ENCODE data around the gene DYNLRB2.
A peak's percentile ranks its signal among the peaks of the same experiment; 100 is the strongest.

The DYNLRB2 gene

GRCh38 chr16:80540516-80541305, at the start of gene DYNLRB2:
Gene DYNLRB2, plus strand, starts transcription at chr16:80540993. Its CDS starts 84 bp downstream, at chr16:80541077.
- DNase-seq (ENCODE audit: low spot score) = peak; percentile 78

GRCh38 chr16:80500116-80500859, 40.5 kb upstream of the DYNLRB2 start:
- no peak for DNase-seq (ENCODE audit: low spot score)

DNA sequence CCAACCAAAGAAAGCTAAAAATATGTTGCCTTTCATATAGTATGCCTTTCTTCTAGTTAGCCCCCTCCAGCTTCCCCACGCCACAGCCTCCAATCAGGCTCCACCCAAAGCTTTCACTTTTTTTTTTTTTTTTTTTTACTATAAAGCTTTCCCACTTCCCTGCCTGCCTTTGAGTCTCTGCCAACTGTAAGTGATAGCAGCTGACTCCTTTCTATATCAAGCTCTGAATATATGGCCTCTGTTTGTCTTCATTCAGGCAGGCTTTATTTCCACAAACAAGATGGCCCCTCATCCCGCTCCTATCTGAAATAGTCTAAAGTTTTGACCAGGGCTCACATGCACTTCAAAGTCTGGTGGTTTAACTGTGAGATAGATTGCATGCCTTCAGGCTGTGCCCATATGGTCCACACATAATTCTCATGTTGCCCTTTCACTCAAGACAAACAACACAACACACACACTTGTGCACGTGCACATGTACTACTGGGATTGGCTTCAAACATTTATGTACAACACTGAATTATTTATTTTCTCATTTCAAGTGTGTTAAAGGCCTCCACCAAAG, 39.8 kb upstream of the DYNLRB2 start:
- DNase-seq (ENCODE audit: low spot score) = no peak

DNA sequence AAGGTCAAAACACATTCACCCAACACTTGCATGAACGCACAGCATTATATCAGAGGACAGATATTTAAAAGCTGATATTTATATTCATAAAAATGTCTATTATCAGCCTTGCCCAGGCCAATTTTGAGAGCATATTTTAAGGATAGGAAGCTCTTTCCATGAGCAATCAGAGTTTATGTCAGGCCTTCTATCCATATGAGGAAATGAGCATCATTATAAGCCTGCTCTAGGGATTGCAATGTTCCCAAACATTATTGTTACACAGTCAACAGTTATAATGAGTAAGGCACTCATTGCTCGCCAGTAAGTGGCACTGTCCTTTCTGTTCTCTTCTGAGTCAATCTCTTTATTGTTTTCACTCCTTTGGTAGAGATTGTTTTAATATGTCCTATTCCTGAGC, 37.7 kb upstream of the DYNLRB2 start:
- no peak for DNase-seq (ENCODE audit: low spot score)

GRCh38 chr16:80507538-80507937, 33.3 kb upstream of the DYNLRB2 start:
- DNase-seq (ENCODE audit: low spot score) = no peak

DNA sequence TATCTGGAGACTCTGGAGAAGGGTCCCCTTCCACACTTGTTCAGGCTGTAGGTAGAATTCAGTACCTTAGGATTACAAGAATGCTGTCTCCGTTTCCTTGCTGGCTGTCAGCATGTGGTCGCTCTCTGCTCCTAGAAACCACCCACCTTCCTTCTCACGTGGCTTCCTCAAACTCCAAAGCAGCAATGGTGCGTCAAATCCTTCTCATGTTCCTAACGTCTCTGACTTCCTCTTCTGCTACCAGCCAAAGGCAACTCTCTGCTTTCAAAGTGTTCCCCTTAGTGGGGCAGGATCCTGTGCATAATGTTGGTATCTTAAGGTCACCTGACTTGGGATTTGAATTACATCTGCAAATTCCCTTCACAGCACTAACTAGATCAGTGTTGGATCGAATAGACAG, 30.9 kb upstream of the DYNLRB2 start:
- no peak for DNase-seq (ENCODE audit: low spot score)

- no peak for DNase-seq (ENCODE audit: low spot score)
These were observed 28.8 kb upstream of the DYNLRB2 start for GRCh38 chr16:80511824-80512592.

DNA sequence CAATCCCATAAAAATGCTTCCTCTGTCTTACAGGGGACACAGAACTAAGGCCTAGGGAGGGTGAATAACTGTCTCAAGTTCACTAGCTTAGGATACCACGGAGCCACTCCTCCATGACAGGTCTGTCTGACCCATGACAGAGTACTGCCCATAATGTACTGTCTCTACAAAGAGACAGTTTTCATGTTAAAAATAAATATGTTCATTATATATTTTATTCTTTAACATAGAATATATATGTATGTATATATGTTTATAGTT, 28.3 kb upstream of the DYNLRB2 start:
- no peak for DNase-seq (ENCODE audit: low spot score)

DNA sequence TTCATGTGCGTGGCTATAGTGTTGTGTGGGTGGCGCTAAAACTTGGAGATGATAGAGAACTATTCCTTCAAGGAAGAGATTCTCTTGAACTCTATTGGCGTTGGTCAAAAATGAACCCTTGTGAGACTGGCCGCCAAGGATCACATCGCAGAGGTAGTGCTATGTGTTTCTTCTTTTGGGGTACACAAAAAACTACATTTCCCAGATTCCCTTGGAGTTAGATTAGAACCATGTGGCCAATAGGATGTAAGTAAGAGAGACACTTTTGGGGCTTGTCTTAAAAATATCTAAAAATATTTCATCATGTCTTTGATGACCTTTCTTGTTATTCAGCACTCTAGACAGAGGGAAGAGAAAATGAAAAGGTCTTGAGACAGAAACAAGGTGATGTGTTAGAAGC, 25.4 kb upstream of the DYNLRB2 start:
- no peak for DNase-seq (ENCODE audit: low spot score)

GRCh38 chr16:80517846-80518245, 22.9 kb upstream of the DYNLRB2 start:
- DNase-seq (ENCODE audit: low spot score) = no peak

GRCh38 chr16:80518436-80518835, 22.4 kb upstream of the DYNLRB2 start:
- no peak for DNase-seq (ENCODE audit: low spot score)

DNA sequence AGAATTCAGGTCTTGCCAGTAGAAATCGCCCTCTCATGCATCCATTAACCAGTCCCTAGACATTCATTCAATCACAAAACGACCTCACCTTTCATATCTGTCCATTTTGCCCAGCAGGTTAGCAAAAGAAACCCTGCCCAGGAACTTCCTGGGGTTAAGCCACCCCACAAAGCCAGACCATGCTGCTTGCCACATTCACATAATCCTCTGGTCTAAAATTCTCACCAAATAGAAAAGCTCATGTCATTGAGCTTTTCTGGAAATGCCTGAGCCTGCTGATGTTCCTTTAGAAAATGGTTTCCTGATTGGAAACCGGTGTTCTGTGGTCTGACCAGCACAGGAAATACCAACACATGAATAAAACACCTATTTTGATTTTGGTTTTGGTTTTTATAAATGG, 21.6 kb upstream of the DYNLRB2 start:
- no peak for DNase-seq (ENCODE audit: low spot score)

DNA sequence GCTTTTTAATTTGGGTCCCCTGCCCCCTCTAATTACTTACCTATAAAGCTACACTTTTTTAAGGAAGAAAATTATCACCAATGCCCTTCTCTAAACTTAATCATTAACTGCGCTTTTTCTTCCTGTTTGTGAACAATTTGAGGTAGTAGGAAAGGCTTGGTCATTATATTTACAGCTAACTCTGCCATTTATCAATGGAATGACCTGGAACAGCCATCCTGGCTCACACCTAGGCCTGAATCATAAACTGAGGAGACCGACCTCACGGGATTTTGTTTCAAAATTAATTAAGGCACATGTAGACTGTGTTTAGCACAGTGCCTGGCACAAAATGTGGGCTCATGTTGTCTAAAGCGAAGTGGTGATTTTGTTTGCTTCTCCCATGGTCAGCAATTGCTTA, 15.4 kb upstream of the DYNLRB2 start:
- DNase-seq (ENCODE audit: low spot score) = no peak

DNA sequence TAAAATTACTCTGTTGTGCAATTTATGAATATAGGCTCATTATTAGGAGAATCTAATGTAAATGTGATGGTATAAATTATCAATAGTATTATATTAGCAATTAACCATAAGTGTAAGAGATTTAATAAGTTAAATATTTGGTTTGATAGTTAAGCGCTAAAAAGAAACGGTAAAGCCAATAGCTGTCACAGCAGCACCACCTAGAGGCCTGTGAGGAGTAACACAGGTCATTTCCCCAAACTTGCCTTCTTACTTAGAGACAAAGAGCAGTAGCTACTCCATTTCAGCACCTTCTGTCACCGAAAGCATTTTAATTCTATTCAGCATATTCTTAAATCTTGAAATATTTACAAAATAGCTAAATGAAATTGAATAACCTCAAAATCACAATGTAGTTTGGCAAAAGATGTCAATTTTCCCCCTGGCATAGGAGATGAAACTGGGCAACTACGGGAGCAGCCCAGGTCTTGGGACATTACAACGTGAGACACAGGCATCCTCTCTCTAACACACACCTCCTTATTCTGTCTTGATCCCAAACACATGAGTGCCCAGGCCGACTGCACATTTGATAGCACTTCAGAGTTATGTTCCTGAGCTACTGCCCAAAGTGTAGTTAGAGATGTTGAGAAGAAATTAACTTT, 14.3 kb upstream of the DYNLRB2 start:
- DNase-seq (ENCODE audit: low spot score) = peak; percentile 55

DNA sequence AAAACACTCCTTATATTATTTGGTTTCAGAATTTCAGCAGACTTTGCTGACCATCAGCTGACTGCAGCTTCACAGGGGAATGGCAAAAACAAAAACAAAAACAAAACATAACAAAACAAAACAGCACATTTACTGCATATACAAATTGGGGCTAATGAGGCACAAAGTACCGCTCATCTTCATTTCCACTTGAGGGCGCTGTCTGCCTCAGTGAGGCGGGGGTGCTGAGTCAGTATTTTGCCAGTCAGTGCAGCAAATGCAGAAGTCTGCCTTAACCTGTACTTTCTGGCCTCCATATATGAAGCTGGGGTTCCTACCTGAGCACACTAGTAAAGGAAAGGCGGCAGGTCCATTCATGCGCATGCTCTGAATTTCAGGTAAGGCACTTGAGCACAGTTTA, 13.5 kb upstream of the DYNLRB2 start:
- DNase-seq (ENCODE audit: low spot score) = peak; percentile 27

GRCh38 chr16:80530479-80530878, 10.3 kb upstream of the DYNLRB2 start:
- DNase-seq (ENCODE audit: low spot score) = no peak

DNA sequence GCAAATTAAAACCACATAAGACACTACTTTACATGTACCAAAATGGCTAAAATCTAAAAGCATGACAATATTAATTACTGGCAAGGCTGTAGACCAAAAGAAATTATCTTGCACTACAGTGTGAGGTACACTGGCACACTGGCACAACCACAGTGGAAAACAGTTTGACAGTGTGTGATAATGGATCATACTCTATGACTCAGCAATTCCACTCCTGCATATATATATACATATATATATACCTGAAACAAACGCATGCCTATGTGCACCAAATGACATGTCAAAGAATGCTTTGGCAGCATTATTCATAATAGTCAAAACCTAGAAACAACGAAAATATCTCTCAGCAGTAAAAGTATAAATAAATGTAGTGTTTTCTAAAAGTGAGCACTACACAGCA, 4.6 kb upstream of the DYNLRB2 start:
- DNase-seq (ENCODE audit: low spot score) = peak; percentile 14

DNA sequence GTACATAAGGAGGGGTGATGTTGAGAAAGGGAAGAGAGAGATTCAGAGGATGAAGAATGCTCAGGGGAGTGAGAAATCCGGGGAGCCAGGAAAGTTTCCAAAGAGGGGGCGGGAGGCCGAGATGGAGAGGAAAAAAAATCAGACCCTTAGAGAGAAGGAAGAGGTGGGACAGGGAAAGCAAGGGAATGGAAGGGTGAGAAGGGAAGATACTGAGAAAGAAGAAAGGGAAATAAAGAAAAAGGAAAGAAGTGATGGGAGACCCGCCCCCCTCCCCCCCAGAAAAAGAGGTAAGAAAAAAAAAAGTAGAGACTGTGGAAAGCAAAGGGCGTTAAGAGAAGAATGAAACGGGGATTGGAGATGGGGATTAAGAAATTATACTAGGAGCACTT, 507 bp downstream of the DYNLRB2 start:
- DNase-seq (ENCODE audit: low spot score) = no peak

GRCh38 chr16:80543162-80543561, 2.4 kb downstream of the DYNLRB2 start:
- no peak for DNase-seq (ENCODE audit: low spot score)

DNA sequence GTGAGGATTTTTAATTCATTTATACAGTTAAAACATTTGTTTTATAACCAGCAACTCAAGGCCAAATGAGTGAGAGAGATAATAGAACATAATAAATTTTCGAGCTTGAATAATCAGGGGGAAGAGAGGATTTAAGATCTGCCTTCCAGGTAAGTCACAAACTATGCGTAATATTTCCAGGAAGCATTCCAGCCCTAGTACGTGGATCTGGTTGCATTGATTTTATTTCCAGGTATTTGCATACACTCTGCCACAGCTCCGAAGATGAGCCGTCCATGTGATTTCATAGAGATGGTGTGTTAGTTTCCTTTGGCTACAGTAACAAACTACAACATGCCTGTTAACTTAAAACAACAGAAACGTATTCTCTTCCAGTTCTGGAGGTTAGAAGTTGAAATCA, 3.5 kb downstream of the DYNLRB2 start:
- no peak for DNase-seq (ENCODE audit: low spot score)

DNA sequence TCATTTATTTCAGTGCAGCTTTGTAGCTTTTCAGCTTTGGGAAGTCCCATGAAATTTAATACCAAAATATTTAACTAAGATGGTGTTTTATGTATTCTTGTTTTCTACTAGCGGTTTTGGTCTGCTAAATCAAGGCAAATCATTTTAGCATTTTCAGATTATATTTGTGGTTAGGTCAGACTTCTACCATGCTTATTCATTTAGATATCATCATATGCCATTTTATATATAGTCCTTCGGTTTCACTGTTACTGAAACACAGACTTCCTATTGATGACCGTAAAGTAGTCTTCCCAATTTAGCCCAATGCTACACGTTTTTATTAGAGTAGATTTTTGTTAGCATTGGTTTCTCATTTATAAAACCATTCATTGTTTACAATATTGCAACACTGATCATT, 5.5 kb downstream of the DYNLRB2 start:
- DNase-seq (ENCODE audit: low spot score) = no peak

DNA sequence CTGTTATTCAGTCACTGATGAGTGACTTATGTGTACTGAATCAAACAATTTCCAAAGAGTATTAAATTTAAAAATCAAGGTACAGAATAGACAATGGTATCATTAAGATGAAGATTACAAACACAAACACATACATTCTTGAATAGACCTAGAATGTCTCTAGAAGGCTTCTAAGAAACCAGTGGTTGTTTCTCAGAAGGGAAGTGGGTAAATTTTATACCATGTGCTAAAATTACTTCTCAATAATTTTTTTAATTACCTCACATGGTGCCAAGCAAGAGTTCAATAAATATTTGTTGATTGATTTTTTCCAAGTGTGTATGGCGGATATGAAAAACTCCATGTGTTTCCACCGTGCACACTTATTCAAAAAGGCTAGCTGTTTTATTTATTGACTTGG, 6.4 kb downstream of the DYNLRB2 start:
- DNase-seq (ENCODE audit: low spot score) = no peak
